ENCODE results near the gene LDB1.

DNA sequence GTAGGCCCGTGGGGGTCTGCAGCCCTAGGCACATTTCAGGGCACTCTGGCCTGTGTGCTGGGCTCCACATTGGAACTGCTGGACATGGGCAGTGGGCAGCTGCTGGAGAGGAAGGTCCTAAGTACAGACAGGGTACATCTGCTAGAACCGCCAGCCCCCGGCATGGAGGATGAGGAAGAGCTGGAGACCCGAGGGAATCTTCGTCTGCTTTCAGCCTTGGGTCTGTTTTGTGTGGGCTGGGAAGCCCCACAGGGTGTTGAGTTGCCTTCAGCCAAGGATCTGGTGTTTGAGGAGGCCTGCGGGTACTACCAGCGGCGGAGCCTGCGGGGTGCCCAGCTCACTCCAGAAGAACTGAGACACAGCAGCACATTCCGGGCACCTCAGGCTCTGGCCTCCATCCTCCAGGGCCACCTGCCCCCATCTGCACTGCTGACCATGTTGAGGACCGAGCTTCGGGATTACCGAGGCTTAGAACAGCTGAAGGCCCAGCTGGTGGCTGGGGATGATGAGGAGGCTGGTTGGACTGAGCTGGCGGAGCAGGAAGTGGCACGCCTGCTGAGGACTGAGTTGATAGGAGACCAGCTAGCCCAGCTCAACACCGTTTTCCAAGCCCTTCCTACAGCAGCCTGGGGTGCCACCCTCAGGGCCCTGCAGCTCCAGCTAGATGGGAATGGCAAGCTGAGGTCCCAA lies 53.6 kb downstream of the LDB1 start:
- TF ChIP-seq, protein P1, sequence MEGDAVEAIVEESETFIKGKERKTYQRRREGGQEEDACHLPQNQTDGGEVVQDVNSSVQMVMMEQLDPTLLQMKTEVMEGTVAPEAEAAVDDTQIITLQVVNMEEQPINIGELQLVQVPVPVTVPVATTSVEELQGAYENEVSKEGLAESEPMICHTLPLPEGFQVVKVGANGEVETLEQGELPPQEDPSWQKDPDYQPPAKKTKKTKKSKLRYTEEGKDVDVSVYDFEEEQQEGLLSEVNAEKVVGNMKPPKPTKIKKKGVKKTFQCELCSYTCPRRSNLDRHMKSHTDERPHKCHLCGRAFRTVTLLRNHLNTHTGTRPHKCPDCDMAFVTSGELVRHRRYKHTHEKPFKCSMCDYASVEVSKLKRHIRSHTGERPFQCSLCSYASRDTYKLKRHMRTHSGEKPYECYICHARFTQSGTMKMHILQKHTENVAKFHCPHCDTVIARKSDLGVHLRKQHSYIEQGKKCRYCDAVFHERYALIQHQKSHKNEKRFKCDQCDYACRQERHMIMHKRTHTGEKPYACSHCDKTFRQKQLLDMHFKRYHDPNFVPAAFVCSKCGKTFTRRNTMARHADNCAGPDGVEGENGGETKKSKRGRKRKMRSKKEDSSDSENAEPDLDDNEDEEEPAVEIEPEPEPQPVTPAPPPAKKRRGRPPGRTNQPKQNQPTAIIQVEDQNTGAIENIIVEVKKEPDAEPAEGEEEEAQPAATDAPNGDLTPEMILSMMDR (conservative IDR thresholded peaks at IDR 0.05; ENCODE audit: low read length): no peak
- no peak for TF ChIP-seq EZH2phosphoT487 (IDR thresholded peaks at IDR 0.05; ENCODE audit: borderline replicate concordance, low read depth, low read length)

Data from OCI-LY7 (cell line).